ENCODE results near the gene PRRG2.

Gene PRRG2

DNA sequence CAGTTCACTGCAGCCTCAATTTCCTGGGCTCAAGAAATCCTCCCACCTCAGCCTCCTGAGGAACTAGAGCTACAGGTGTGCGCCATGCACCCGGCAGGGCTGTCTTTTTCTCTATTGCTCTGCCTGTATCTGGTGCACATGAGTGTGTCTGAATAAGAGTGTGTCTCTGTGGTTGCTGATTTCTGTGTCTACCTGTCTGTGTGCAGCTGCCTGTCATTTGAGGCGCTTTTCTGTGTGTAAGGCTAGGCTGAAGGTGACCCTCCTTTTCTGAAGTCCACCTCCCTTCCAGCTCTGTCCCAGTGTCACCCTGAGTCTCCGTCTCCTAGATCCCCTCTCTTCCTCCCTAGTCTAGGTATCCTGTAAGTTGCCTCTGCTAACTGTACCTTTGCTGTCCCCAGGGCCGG lies 8.4 kb downstream of the PRRG2 start:
- no peak for DNase-seq (ENCODE audit: low read depth)

DNA sequence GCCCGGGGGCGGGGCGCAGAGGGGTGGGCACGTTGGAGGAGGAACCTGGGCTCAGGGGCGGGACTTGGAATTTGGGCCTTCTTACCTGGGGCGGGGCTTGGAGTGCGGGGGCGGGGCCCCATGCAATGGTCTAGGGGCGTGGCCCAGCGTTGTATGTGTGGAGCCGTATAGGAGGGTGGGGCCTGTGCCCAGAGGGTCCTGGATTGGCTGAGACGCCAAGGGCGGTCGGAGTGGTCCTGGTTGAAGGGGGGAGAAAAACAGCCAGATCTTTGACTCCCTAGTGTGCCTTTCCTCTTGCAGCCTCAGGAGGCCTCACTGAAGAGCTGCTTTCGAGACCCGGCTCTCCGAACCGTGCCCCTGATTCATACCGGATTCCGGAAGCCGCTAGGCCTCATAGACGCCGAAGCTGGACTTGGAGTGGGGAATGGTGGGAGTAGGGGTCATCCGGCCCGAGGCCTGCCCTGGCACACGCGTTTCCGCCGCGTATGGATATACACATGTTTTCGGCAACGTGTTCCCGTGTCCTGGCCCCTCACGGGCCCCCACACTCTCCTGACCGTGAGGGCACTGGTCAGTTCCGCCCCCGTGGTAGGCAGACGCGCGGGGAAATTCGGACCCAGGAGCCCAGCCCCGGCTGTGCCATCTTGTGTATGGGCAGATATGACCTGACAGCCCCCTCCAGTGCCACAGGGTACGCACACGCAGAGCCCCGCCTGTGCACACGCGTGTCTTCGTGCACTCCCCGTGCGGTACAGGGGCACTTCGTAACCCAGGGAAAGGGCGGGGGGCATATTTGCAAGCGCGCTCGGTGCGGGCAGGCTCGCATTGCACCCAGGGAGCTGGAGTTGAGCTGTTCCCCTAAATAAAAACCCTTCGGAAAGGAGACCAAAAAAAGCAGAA lies 9.2 kb downstream of the PRRG2 start:
- DNase-seq (ENCODE audit: low read depth), result peak; percentile 91

DNA sequence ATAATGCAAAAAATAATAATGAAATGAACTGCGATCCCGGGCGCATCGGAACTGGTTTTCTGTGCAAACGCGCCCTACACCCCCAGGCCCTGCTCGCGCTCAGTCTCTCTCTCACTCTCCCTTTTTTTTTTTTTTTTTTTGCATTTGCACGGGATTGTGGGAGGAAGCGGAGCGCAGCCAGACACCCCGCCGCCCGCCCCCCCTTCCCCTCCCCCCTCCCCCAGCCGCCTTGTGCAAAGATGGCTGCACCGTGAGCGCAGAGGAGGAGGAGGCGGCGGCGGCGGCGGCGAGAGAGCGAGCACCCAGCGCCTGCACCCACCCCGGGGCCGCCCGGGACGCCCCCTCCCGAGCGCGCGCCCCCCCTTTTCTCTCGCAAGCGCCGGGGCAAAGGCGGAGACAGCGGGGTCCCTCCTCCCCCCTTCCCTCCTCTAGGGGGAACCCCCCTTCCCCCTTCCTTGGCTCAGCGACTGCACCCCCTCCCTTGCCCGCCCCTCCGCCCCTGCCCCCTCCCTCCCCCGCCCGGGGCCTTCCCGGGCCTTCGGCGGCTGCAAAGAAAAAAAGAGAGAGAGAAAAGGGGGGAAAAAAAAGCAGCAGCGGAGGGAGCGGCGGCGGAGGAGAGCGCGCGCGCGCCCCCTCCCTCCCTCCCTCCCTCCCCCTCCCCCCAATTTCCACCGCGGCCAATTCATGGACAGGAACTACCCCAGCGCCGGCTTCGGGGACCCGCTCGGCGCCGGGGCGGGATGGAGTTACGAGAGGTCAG lies 10.0 kb downstream of the PRRG2 start, which contains the start of gene PRR12:
Gene PRR12 (plus strand): TSS at position 212 of the 760 bp plus-strand sequence. CDS start 473 bp downstream, at position 685.
- DNase-seq (ENCODE audit: low read depth), result no peak

DNA sequence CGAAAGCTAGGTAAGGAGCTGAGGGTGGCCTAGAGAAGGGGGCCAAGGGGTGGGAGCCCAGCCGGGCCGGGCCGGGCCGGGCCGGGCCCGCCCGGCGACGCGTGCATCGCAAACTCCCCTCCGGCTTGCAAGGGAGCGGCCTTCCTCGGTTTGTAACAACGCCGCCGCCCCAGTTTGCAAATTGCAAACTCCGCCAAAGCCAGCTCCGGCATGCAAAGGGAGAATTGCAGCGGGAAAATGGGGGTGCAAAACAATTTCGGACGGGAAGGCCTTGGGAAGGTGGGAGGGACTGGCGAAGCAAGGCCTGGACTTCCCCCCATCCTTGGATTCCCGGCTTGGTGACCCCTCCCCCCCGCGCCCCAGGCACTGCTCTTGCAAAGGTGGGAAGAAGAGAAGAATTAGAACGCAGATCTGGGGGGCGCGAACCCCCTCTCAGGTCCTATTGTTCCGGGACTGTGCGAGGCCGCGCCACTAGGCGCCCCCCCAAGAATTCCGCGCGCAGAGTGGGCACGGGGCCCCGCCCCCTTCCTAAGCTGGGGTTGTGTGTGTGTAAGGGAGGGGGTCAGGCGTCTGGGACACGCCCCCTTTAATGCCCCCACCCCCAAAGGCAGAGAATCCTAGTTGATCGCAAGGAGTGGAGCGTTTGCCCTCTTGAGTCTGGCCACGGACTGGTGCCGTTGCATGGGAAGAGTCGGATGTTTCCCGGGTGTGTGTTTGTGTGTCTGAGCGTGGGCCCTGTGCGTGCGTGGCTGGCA lies 10.8 kb downstream of the PRRG2 start:
- DNase-seq (ENCODE audit: low read depth), result no peak

DNA sequence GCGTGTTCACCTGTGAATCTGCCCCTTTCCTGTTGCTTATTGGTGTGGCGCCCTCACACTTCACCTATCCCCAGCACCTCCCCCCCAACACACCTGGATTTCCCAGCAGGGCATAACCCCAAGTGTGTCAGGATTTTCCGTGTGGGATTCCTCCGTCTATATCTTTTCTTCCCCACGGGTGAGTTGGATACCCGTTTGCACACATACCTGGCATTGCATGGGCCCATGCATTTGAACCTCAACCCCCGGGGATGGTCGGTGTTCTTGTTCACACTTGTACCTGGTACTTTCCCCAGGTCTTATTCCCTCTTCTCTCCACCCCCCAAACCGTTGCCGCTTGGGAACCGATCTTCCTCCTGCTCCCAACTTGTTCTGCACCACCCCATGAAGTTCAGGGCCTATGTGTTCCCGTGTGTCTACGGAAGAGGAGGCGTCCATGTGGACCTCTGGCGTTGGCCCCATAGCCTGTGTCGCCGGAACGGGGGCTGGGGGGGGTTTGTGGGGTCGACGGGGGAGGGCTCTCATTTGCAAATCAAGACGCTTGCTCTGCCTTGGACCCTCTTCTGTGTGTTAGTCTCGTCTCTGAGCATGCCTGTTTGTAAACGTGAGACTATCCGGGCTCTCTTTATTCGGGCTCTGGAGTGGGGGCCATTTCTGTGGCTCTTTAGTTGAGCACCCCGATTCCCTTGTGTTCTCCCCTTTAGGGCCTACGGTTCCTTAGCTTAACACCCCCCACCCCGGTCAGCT lies 11.5 kb downstream of the PRRG2 start:
- no peak for DNase-seq (ENCODE audit: low read depth)

DNA sequence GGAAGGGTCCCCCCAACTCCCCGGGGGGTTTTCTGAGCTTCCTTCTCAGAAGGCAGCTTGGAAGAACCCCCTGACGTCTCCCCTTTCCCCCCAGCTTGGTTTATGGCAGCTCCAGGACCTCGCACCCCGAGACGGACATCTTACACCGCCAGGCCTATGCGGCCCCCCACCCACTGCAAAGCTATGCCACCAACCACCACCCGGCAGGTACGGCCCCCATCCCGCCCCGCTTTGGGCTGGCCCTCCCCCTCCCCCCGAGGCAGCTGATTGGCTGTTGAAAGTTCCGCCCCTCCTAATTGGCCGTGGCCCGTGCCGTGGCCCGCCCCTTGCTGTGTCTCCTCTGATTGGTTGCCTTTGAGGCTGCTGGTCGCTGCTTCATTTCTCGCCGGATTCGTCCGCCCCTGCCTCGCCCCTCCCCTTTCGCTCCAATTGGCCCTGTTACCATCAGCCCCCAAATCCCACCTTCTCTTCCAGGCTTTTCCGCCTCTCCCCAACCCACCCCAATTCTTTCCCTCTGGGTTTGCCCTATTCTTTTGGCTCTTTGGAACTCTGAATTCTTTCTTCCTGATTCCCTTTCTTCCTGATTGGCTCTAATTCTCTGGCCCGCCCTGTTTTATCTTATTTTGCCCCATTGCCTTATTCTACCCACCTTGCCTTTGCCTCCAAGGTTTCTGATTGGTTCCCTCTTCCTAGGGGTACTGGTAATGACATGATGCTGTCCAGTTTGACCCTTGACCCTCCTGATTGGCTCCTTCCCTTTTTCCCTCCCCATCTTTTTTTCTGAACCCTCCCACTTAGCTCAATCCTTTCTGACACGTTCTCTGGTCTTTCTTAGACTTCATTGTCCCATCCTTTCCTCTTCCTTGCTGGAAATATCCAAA lies 12.4 kb downstream of the PRRG2 start:
- no peak for DNase-seq (ENCODE audit: low read depth)

DNA sequence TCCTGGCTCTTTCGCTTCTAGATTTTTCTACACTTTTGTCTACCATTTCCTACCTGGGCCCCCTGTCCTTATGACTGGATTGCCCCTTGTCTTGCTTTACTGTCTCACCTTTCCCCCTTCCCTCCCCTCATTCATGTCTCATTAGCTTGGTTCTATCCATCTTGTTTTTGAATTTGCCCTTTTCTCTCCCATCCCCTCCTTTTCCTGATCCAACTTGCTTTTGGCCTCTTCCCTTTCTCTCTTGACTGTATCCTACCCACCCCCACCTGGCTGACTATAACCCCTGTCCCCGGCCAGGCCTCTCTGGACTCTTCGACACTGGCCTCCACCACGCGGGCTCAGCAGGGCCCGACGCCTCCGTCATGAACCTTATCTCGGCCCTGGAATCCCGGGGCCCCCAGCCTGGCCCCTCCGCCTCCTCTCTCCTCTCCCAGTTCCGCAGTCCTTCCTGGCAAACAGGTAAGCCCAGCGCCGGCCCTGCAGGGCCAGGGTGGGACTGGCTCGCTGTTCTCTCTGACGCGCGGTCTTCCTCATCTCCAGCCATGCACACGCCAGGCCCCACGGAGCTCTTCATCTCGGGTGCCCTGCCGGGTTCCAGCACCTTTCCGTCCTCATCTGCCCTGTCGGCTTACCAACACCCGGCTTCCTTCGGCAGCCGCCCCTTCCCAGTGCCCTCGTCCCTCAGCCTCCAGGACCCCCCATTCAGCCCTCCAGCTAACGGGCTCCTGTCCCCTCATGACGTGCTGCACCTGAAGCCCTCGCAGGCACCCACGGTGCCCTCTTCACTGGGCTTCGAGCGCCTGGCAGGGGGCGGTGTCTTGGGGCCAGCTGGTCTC lies 13.3 kb downstream of the PRRG2 start:
- DNase-seq (ENCODE audit: low read depth), result no peak

DNA sequence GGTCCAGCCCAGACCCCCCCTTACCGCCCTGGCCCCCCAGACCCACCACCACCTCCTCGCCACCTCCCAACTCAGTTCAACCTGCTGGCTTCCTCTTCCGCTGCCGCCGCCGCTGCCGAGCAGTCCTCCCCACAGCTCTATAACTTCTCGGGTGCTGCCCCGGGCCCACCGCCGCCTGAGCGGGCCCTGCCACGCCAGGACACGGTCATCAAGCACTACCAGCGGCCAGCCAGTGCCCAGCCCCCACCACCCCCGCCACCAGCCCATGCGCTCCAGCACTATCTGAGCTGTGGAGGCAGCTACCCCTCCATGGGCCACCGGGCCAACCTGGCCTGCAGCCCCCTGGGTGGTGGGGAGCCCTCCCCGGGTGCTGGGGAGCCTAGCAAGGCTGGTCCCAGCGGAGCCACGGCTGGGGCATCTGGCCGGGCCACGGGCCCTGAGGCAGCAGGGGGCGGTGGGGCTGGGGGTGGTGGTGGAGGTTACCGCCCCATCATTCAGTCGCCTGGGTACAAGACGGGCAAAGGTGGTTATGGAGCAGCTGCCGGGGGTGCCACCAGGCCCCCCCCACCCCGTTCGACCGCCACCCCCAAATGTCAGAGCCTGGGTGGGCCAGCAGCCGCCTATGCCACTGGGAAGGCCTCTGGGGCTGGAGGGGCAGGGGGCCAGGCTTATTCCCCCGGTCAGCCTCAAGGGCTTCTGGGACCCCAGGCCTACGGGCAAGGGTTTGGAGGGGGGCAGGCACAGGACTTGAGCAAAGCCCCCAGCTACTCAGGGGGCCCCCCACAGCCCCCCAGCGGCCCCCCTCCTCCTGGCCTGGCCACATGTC lies 14.1 kb downstream of the PRRG2 start:
- no peak for DNase-seq (ENCODE audit: low read depth)

DNA sequence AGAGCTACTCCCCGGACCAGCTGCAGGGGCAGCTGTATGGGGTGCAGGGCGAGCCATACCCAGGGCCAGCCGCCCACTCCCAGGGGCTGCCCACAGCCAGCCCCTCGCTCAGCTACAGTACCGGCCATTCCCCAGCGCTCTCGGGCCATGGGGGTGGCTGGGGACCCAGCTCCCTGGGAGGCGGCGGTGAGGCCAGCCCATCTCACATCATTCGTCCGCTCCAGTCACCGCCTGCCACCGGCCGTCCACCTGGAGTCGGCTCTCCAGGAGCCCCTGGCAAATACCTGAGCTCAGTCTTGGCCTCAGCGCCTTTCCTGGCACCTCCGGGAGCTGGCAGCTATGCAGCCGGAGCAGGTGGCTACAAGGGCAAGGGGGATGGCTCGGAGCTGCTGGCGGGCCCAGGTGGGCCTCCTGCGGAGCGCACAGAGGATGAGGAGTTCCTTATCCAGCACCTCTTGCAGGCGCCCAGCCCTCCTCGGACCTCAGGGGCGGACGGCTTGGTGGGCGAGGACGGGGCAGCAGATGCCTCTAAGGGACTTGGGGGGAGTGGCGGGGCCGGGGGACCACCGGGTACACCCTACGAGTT lies 14.8 kb downstream of the PRRG2 start:
- DNase-seq (ENCODE audit: low read depth), result no peak

DNA sequence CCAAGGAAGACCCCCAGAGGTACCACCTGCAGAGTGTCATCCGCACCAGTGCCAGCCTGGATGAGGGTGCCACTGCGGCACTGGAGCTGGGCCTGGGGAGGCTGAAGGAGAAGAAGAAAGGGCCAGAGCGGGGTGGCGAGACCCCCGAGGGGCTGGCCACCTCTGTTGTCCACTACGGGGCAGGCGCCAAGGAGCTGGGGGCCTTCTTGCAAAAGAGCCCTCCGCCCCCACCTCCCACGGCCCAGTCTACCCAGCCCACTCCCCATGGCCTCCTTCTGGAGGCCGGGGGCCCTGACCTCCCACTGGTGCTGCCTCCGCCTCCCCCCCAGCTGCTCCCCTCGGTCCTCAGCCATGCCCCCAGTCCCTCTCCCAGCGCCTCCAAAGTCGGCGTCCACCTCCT lies 15.3 kb downstream of the PRRG2 start:
- no peak for DNase-seq (ENCODE audit: low read depth)

DNA sequence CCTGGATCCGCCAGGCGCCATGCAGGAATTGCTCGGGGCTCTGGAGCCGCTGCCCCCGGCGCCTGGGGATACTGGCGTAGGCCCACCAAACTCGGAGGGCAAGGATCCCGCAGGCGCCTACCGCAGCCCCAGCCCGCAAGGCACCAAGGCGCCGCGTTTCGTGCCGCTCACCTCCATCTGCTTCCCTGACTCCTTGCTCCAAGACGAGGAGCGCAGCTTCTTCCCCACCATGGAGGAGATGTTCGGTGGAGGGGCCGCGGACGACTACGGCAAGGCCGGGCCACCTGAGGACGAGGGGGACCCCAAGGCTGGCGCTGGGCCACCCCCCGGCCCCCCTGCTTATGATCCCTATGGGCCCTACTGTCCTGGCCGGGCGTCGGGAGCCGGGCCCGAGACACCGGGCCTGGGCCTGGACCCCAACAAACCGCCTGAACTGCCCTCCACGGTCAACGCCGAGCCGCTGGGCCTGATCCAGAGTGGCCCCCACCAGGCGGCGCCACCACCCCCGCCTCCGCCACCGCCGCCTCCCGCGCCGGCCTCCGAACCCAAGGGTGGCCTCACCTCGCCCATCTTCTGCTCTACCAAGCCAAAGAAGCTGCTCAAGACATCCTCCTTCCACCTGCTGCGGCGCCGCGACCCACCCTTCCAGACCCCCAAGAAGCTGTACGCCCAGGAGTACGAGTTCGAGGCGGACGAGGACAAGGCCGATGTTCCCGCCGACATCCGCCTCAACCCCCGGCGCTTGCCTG lies 16.0 kb downstream of the PRRG2 start:
- no peak for DNase-seq (ENCODE audit: low read depth)

DNA sequence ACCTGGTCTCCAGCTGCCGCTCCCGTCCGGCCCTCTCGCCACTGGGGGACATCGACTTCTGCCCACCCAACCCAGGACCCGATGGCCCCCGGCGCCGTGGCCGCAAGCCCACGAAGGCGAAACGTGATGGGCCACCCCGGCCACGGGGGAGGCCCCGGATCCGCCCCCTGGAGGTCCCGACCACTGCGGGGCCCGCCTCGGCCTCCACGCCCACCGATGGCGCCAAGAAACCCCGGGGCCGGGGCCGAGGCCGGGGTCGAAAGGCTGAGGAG lies 16.5 kb downstream of the PRRG2 start:
- DNase-seq (ENCODE audit: low read depth), result no peak

DNA sequence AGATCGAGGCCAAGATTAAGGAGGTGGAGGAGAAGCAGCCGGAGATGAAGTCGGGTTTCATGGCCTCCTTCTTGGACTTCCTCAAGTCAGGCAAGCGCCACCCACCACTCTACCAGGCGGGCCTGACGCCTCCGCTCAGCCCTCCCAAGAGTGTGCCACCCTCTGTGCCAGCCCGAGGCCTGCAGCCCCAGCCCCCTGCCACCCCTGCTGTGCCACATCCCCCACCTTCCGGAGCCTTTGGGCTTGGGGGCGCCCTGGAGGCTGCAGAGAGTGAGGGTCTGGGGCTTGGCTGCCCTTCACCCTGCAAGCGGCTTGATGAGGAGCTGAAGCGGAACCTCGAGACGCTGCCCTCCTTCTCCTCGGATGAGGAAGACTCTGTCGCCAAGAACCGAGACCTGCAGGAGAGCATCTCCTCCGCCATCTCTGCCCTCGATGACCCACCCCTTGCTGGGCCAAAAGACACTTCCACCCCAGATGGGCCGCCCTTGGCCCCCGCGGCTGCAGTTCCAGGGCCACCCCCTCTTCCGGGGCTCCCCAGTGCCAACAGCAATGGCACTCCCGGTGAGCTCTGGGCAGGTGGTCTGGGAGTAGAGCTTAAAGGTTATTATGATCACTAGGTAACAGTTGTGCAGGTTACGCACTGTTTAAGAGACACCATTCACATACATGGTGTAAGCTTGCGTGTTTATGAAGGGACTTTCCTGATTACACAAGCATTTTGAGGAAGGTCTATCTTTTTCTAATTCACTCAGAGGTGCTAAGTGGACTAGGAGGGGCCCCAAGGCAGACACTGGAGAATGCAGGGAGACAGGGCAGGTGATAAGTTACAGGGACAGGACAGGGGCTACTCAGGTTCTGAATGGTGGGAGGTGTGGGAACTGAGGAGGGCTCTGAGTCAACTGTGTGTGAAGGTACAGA lies 18.5 kb downstream of the PRRG2 start:
- no peak for DNase-seq (ENCODE audit: low read depth)

DNA sequence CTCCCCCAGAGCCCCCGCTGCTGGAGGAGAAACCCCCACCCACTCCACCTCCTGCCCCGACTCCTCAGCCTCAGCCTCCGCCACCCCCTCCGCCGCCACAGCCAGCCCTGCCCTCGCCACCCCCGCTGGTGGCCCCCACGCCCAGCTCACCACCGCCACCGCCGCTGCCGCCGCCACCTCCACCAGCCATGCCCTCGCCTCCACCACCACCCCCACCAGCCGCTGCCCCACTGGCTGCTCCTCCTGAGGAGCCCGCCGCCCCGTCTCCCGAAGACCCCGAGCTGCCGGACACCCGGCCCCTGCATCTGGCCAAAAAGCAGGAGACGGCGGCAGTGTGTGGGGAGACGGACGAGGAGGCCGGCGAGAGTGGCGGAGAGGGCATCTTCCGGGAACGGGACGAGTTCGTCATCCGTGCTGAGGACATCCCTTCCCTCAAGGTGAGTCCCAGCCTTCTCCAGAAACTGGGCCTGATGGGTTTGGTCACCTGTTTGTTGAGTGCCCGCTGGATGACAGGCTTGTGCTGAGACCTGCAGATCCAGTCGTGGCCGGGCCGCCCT lies 20.4 kb downstream of the PRRG2 start:
- DNase-seq (ENCODE audit: low read depth), result no peak

DNA sequence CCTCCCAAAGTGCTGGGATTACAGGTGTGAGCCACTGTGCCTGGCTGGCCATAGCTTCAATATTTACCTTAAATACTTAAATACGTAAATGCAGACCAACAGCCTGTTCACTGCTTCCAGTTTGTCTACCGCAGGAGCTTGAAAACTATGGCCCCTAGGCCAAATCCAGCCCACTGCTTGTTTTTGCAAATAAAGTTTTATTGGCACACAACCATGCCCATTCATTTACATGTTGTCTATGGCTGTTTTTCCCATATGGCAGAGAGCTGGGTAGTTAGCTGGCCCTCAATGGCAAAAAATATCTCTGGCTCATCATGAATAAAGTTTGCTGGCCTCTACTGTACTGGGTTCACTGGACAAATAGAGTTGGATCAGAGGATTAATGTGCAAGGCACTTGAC lies 21.7 kb downstream of the PRRG2 start:
- no peak for DNase-seq (ENCODE audit: low read depth)

DNA sequence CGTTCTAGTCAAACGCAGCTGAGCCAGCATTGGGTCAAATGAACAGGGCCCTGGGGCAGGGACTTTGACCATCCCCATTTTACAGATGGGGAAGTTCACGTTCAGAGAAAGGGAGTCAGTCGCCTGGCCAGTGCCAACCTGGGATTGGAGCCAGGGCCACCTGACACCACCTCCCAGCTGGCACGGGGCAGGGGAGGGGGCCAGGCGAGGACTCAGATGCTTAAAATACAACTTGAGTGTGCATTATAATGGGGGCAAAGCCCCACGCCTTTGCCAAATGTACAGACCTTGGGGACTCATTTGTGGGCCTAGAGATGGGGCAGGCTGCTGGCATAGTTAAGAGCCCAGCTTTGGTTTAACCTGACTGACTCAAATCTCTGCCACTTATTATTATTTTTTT lies 24.5 kb downstream of the PRRG2 start:
- no peak for DNase-seq (ENCODE audit: low read depth)

All from HS-5 (cell line).